GM12874 (cell line): ENCODE results near the gene TEX101.
A peak's percentile ranks its signal among the peaks of the same experiment; 100 is the strongest.

Experiments
- TF ChIP-seq, protein P1 (sequence below): IDR thresholded peaks from 2 replicates; pipeline ENCODE4 v1.5.1; 2011; ENCODE audit warnings: low read depth, mild to moderate bottlenecking, control low read depth, low read length, moderate library complexity; ENCODE audit not compliant: insufficient read depth

TEX101 gene

DNA sequence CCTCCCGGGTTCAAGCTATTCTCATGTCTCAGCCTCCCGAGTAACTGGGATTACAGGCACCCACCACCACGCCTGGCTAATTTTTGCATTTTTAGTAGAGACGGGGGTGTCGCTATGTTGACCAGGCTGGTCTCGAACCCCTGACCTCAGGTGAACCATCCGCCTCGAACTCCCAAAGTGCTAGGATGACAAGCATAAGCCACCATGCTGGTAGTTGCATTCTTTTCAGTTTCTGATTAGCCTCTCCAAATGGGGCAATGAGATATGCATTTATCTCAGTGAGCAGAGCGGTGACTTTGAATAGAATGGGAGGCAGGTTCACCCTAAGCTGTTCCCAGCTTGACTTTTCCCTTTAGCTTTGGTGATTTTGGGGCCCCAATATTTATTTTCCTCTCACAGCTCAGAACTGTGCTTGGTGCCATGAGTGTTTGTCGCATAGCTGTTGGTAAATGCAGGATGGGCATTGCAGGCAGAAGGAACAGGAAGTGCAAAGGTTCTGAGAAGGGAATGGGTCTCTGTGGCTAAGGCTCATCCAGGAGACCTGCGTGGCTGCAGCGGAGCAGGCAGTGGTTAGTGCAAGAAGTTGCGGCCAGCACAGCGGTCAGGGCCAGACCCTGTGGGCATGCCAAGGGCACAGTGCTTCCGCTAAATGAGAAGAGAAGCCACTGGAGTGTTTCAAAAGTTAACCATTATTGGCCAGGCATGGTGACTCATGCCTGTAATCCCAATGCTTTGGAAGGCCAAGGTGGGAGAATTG is 30.0 kb downstream of the TEX101 start:
- TF ChIP-seq, protein P1, sequence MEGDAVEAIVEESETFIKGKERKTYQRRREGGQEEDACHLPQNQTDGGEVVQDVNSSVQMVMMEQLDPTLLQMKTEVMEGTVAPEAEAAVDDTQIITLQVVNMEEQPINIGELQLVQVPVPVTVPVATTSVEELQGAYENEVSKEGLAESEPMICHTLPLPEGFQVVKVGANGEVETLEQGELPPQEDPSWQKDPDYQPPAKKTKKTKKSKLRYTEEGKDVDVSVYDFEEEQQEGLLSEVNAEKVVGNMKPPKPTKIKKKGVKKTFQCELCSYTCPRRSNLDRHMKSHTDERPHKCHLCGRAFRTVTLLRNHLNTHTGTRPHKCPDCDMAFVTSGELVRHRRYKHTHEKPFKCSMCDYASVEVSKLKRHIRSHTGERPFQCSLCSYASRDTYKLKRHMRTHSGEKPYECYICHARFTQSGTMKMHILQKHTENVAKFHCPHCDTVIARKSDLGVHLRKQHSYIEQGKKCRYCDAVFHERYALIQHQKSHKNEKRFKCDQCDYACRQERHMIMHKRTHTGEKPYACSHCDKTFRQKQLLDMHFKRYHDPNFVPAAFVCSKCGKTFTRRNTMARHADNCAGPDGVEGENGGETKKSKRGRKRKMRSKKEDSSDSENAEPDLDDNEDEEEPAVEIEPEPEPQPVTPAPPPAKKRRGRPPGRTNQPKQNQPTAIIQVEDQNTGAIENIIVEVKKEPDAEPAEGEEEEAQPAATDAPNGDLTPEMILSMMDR: no peak

DNA sequence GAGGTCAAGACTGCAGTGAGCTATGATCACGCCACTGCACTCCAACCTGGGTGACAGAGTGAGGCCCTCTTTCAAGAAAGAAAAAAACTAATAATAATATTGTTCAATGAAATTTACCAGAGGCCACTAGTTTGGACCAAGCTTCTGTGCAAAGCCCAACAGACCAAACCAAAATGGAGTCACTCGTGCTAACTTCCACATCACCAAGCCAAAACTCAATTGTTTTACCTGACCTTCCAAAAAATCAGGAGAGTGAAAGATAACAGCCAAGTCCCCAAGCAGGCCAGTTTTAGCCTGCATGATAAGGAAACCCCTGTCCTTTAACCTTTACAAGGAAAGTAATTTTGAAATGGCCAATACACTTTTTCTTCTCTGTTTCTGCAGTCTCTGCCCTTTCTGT is 30.7 kb downstream of the TEX101 start:
- TF ChIP-seq, protein P1: no peak

DNA sequence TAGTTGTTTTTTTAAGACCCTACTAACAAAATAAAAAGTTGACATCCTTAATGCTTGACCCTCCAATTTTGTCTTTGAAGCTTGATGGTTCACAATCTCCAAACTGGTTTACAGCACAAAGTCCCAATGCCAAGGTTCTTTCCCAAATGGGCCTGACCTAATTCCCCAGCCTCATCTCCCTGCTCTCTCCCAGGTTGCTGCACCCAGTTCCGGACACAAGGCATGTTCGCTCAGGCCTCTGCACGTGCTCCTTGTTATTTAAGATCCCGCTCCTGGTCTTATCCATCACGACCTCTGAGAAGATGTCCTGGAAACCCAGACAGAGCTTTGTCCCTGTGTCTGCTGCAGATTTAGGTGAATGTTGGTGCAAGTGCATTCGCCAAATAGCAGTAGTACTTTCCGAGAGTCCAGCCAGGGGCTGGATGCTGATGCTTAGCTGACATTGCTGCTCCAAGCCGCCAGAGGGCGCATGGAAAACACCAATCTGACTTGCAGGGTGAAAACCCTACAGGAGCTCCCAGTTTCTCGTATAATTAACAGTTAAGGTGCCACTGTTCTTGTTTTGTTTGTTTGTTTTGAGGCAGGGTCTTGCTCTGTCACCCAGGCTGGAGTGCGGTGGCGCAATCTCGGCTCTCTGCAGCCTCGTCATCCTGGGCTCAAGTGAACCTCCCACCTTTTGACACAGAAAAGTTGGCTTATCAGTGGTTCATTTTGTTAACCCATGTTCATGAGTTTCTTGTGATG is 32.2 kb downstream of the TEX101 start:
- TF ChIP-seq, protein P1: peak; percentile 90

DNA sequence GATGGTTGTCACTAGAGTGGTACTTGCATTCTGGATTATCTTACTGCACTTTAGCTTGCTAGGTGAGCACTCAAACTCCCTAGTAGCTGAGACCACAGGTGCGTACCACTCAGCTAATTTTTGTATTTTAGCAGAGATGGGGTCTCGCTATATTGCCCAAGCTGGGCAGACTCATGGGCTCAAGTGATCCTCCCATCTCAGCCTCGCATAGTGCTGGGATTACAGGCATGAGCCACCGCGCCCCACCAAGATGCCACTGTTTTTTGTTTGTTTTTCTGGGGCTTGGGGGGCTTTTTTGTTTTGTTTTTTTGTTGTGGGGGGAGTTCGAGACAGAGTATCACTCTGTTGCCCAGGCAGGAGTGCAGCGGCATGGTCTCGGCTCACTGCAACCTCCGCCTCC is 33.0 kb downstream of the TEX101 start:
- TF ChIP-seq, protein P1: no peak

DNA sequence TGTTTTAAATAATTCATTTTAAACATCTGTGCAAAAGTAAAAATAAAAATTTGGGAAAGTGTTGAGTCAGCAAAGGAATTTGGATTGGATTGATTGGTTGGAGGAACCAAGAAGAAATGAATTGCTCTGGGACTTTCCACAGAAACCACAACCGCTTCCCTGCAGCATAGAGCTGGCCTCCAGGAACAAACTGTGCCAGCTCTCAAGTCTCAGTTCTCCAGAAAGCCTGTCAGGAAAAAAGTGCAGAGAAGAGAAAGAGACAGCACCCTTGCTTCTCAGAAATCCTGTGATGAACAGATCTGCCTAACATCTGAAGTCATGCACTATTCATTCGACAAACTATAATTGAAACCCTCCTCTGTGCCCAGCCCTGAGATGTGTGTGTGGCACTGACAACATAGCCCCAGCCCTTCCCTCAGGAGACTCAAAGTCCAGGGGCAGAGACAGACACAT is 35.9 kb downstream of the TEX101 start:
- TF ChIP-seq, protein P1: no peak

DNA sequence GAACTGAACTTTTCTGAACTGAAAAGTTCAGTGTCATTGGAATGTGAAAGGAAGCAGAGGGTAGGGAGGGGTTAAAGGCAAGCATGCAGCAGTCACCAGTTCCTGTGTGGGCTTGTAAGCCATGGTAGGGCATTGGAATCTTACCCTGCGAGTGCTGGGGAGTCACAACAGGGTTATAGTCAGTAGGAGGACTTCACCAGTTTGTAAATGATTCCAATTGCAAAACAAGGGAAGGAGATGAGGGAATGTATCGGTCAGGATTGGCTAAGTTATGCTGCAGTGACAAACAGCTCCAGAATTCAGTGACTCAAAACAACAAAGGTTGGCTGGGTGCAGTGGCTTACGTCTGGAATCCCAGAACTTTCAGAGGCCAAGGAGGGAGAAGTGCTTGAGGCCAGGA is 37.9 kb downstream of the TEX101 start:
- TF ChIP-seq, protein P1: no peak

DNA sequence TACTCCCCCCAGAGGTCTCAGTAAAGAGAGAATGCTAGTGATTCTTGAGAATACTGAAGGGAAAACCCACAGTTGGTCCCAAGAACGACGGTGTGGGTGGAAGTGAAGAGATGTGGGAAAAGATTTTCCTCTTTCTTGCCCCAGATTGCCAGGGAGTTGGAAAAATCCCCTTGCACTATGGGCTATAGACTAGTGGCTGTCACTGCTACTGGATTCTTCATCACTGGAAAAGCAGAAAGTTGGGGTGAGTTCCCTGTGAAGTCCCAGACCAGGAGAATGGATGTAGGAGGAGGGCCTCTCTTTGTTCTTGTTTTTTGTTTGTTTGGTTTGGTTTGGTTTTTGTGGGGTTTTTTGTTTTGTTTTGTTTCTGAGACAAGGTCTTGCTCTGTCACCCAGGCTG is 39.3 kb downstream of the TEX101 start:
- TF ChIP-seq, protein P1: no peak
